ENCODE data around the gene AQP12B.

Gene AQP12B

GRCh38 chr2:240635998-240636547 lies 46.6 kb downstream of the AQP12B start:
- no peaks in the 10 kb centered on the region for H3K9me3 ChIP-seq (ENCODE audit: low read depth, low read length)
- DNase-seq (ENCODE audit: low read depth, low spot score) = no peak
- no peak overlapping the region for H3K9ac ChIP-seq (ENCODE audit: insufficient read length)
- no peak for TF ChIP-seq POLR2AphosphoS5 (IDR thresholded peaks at IDR 0.05; ENCODE audit: borderline replicate concordance, low read depth, low read length)
- no peak for TF ChIP-seq FOXP2 (optimal IDR thresholded peaks at IDR 0.05; ENCODE audit: control extremely low read depth, extremely low read length, insufficient read depth)
- TF ChIP-seq EZH2 (IDR thresholded peaks at IDR 0.05) = no peak
- H3K36me3 ChIP-seq (ENCODE audit: insufficient read depth, low read length) = no peaks in the 10 kb centered on the region
- no peak overlapping the region for H3K4me3 ChIP-seq
- no peak overlapping the region for H3K27ac ChIP-seq

- Histone ChIP-seq H3K9ac (ENCODE audit: insufficient read length) (no peak overlapping the region), H3K36me3 (ENCODE audit: insufficient read depth, low read length) (no peaks in the 10 kb centered on the region), H3K4me3 (no peak overlapping the region), H3K27ac (no peak overlapping the region), H3K9me3 (ENCODE audit: low read depth, low read length) (no peaks in the 10 kb centered on the region)
- no peak for DNase-seq (ENCODE audit: low read depth, low spot score)
- TF ChIP-seq FOXP2 (optimal IDR thresholded peaks at IDR 0.05; ENCODE audit: control extremely low read depth, extremely low read length, insufficient read depth) (no peak), POLR2AphosphoS5 (IDR thresholded peaks at IDR 0.05; ENCODE audit: borderline replicate concordance, low read depth, low read length) (no peak)
These were observed 47.3 kb downstream of the AQP12B start for GRCh38 chr2:240635121-240635997.

DNA sequence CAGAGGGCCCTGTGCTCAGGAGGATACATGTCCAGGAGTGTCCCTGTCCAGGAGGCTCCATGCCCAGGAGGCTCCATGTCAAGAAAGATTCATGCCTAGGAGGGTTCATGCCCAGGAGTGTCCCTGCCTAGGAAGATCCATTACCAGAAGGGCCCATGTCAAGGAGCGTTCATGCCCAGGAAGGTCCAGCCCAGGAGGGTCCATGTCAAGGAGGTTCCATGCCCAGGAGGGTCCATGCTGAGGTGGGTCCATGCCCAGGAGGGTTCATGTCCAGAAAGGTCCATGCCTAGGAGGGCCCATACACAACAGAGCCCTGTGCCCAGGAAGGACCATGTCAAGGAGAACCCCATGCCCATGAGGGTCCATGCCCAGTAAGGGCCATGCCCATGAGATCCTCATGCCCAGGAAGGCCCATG lies 50.4 kb downstream of the AQP12B start:
- Histone ChIP-seq H3K27ac (no peak overlapping the region), H3K9me3 (ENCODE audit: low read depth, low read length) (no peaks in the 10 kb centered on the region), H3K36me3 (ENCODE audit: insufficient read depth, low read length) (no peaks in the 10 kb centered on the region), H3K4me3 (no peak overlapping the region), H3K9ac (ENCODE audit: insufficient read length) (no peak overlapping the region)
- TF ChIP-seq EZH2 (IDR thresholded peaks at IDR 0.05) (no peak), POLR2AphosphoS5 (IDR thresholded peaks at IDR 0.05; ENCODE audit: borderline replicate concordance, low read depth, low read length) (no peak), FOXP2 (optimal IDR thresholded peaks at IDR 0.05; ENCODE audit: control extremely low read depth, extremely low read length, insufficient read depth) (no peak)
- DNase-seq (ENCODE audit: low read depth, low spot score) = no peak

DNA sequence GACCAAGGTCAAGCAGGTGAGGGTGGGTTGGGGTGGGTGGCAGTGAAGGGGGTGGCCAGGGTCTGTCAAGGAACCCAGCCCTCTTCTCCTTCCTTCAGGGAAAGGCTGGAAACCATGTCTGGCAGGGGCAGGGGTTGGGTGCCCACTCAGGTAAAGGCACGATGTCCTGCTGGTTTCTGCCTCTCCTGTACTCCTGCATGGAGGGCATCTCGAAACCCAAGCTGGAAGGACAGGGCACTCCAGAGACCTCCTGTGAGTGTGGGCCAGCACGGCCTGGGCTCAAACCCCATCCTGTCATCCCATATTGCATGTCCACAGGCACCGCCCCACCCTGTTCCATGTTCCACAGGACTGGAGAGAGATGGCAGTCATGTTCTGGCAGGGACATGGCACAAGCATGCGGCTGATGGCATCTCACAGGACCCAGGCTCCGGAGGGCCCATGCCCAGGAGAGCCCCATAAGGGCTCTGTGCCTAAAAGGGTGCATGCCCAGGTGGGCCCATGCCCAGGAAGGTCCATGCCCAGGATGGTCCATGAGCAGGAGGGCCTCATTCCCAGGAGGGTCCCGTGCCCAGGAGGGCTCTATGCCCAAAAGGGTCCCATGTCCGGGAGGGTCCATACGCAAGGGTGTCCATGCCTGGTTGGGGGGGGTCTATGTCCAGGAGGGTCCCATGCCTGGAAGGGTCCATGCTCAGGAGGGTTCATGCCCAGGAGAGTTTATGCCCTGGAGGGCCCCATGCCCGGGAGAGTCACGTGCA lies 51.0 kb downstream of the AQP12B start:
- Histone ChIP-seq H3K36me3 (ENCODE audit: insufficient read depth, low read length) (no peaks in the 10 kb centered on the region), H3K27ac (no peak overlapping the region), H3K4me3 (no peak overlapping the region), H3K9me3 (ENCODE audit: low read depth, low read length) (no peaks in the 10 kb centered on the region), H3K9ac (ENCODE audit: insufficient read length) (no peak overlapping the region)
- DNase-seq (ENCODE audit: low read depth, low spot score) = no peak
- TF ChIP-seq EZH2 (IDR thresholded peaks at IDR 0.05) (no peak), POLR2AphosphoS5 (IDR thresholded peaks at IDR 0.05; ENCODE audit: borderline replicate concordance, low read depth, low read length) (no peak), FOXP2 (optimal IDR thresholded peaks at IDR 0.05; ENCODE audit: control extremely low read depth, extremely low read length, insufficient read depth) (no peak)

DNA sequence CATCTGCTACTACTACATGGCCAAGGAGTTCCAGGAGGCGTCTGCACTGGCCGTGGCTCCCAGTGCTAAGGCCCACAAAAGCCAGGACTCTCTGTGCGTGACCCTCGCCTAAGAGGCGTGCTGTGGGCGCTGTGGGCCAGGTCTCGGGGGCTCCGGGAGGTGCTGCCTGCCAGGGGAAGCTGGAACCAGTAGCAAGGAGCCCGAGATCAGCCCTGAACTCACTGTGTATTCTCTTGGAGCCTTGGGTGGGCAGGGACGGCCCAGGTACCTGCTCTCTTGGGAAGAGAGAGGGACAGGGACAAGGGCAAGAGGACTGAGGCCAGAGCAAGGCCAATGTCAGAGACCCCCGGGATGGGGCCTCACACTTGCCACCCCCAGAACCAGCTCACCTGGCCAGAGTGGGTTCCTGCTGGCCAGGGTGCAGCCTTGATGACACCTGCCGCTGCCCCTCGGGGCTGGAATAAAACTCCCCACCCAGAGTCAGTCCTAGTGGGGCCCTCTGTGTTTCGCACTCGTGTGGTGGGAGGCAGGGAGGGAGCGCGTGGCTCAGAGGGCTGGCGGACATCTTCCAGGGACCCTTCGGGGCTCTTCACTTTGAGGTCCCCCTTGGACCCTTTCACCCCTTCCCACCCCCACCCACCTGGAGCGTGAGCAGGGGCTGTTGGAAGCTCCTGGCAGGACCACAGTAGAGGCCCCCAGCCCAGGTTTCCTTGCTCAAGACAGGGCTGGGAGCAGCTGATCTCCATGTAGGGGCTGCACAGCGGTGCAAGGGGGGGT lies 51.7 kb downstream of the AQP12B start:
- no peak overlapping the region for H3K27ac ChIP-seq

DNA sequence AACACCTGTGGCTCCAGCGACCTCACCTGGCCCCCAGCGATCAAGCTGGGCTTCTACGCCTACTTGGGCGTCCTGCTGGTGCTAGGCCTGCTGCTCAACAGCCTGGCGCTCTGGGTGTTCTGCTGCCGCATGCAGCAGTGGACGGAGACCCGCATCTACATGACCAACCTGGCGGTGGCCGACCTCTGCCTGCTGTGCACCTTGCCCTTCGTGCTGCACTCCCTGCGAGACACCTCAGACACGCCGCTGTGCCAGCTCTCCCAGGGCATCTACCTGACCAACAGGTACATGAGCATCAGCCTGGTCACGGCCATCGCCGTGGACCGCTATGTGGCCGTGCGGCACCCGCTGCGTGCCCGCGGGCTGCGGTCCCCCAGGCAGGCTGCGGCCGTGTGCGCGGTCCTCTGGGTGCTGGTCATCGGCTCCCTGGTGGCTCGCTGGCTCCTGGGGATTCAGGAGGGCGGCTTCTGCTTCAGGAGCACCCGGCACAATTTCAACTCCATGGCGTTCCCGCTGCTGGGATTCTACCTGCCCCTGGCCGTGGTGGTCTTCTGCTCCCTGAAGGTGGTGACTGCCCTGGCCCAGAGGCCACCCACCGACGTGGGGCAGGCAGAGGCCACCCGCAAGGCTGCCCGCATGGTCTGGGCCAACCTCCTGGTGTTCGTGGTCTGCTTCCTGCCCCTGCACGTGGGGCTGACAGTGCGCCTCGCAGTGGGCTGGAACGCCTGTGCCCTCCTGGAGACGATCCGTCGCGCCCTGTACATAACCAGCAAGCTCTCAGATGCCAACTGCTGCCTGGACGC lies 52.5 kb downstream of the AQP12B start:
- no peak for DNase-seq (ENCODE audit: low read depth, low spot score)
- no peak overlapping the region for H3K27ac ChIP-seq
- no peak overlapping the region for H3K9ac ChIP-seq (ENCODE audit: insufficient read length)
- no peaks in the 10 kb centered on the region for H3K36me3 ChIP-seq (ENCODE audit: insufficient read depth, low read length)
- TF ChIP-seq FOXP2 (optimal IDR thresholded peaks at IDR 0.05; ENCODE audit: control extremely low read depth, extremely low read length, insufficient read depth) (no peak), EZH2 (IDR thresholded peaks at IDR 0.05) (no peak), POLR2AphosphoS5 (IDR thresholded peaks at IDR 0.05; ENCODE audit: borderline replicate concordance, low read depth, low read length) (no peak)
- H3K4me3 ChIP-seq = no peak overlapping the region
- H3K9me3 ChIP-seq (ENCODE audit: low read depth, low read length) = no peaks in the 10 kb centered on the region

More for the DNA sequence above, 51.7 kb downstream of the AQP12B start:
- Histone ChIP-seq H3K9ac (ENCODE audit: insufficient read length) (no peak overlapping the region), H3K36me3 (ENCODE audit: insufficient read depth, low read length) (no peaks in the 10 kb centered on the region), H3K4me3 (no peak overlapping the region), H3K9me3 (ENCODE audit: low read depth, low read length) (no peaks in the 10 kb centered on the region)
- DNase-seq (ENCODE audit: low read depth, low spot score) = no peak
- TF ChIP-seq POLR2AphosphoS5 (IDR thresholded peaks at IDR 0.05; ENCODE audit: borderline replicate concordance, low read depth, low read length) (no peak), EZH2 (IDR thresholded peaks at IDR 0.05) (no peak), FOXP2 (optimal IDR thresholded peaks at IDR 0.05; ENCODE audit: control extremely low read depth, extremely low read length, insufficient read depth) (no peak)

- no peak overlapping the region for H3K27ac ChIP-seq
- H3K4me3 ChIP-seq = no peak overlapping the region
- no peaks in the 10 kb centered on the region for H3K9me3 ChIP-seq (ENCODE audit: low read depth, low read length)
- DNase-seq (ENCODE audit: low read depth, low spot score) = no peak
- H3K36me3 ChIP-seq (ENCODE audit: insufficient read depth, low read length) = no peaks in the 10 kb centered on the region
- H3K9ac ChIP-seq (ENCODE audit: insufficient read length) = no peak overlapping the region
- TF ChIP-seq POLR2AphosphoS5 (IDR thresholded peaks at IDR 0.05; ENCODE audit: borderline replicate concordance, low read depth, low read length) (no peak), EZH2 (IDR thresholded peaks at IDR 0.05) (no peak)
These were observed 53.1 kb downstream of the AQP12B start for GRCh38 chr2:240629619-240629967.
